ENCODE data around the gene GPHN.

The GPHN gene

GRCh38 chr14:67108230-67108629 lies 600.3 kb downstream of the GPHN start:
- Mint-ChIP-seq H3K4me3 (no peak overlapping the region), H3K27ac (no peak overlapping the region), H3K9me3 (peaks cover 31% of the 10 kb centered on the region), H3K36me3 (ENCODE audit: low read depth) (peaks cover 46% of the 10 kb centered on the region), H3K27me3 (ENCODE audit: low read depth) (no peaks in the 10 kb centered on the region), H3K4me1 (peaks cover 12% of the 10 kb centered on the region)
- no peak for TF ChIP-seq CTCF (IDR thresholded peaks at IDR 0.05; ENCODE audit: unreplicated experiment in 3 of 3)

DNA sequence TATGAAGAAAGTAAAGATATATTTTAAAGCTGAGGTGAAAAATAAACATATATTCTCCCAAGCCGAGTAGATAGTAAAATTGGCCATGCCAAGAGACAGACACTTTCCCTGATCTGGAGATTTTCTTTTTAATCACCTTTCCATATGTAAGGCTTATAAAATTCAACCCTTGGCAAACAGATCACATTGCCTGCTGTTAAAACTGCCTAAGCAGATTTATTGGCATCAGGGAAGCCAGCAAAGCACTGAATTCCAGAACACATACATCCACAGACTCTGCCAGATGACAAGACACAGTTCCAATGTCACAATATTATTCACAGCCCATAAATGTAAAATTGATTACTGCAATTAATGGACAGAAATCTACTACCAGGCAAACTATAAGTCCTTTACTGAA lies 603.1 kb downstream of the GPHN start:
- no peaks in the 10 kb centered on the region for H3K27me3 Mint-ChIP-seq (ENCODE audit: low read depth)
- H3K4me1 Mint-ChIP-seq, result peaks cover 12% of the 10 kb centered on the region
- H3K4me3 Mint-ChIP-seq, result no peak overlapping the region
- H3K27ac Mint-ChIP-seq, result peak overlapping the region in 2 of 3 experiments; percentile 46 to 63
- peaks cover 19% of the 10 kb centered on the region for H3K36me3 Mint-ChIP-seq (ENCODE audit: low read depth)
- TF ChIP-seq CTCF (IDR thresholded peaks at IDR 0.05; ENCODE audit: unreplicated experiment in 3 of 3), result no peak
- peaks cover 8% of the 10 kb centered on the region for H3K9me3 Mint-ChIP-seq

DNA sequence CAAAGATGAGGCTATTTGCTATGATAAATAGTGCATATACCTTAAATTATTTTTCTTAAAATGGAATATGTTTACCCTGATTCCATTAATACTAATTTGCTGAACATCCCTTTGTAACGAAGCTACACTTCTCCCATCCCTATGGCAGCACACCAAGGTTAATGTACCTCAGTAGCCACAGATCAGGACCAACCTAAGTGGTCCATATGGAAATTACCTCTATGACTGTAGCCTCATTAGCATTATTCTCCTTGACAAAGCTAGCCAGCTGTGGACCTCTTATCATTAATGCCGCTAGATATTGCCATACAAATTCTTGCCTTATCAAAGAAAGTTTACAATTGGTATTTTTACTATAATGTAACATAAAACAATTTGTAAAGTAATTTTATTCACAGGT lies 604.4 kb downstream of the GPHN start:
- Mint-ChIP-seq H3K27me3 (ENCODE audit: low read depth) (no peaks in the 10 kb centered on the region), H3K9me3 (no peaks in the 10 kb centered on the region), H3K4me3 (no peak overlapping the region), H3K4me1 (peaks cover 12% of the 10 kb centered on the region), H3K27ac (no peak overlapping the region), H3K36me3 (ENCODE audit: low read depth) (peaks cover 17% of the 10 kb centered on the region)
- no peak for TF ChIP-seq CTCF (IDR thresholded peaks at IDR 0.05; ENCODE audit: unreplicated experiment in 3 of 3)

- no peak for TF ChIP-seq CTCF (IDR thresholded peaks at IDR 0.05; ENCODE audit: unreplicated experiment in 3 of 3)
- Mint-ChIP-seq H3K4me1 (peaks cover 4% of the 10 kb centered on the region), H3K27ac (no peak overlapping the region), H3K9me3 (no peaks in the 10 kb centered on the region), H3K4me3 (no peak overlapping the region), H3K36me3 (ENCODE audit: low read depth) (peaks cover 60% of the 10 kb centered on the region), H3K27me3 (ENCODE audit: low read depth) (no peaks in the 10 kb centered on the region)
Observed at GRCh38 chr14:67127174-67127573, 619.2 kb downstream of the GPHN start.

DNA sequence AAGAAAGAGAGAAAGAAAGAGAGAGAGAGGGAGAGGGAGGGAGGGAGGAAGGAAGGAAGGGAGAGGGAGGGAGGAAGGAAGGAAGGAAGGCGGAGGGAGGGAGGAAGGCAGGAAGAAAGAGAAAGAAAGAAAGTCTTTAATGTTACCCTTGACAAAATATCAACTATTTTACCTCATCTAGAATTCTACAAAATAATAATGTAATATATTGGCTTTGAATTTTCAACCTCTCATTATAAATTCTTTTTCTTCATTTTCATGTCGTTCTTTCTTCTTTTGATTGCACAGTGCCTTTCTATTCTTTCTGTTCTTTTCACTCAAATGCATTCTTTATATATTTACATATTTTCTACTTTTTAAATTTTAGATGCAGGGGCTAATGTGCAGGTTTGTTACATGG lies 621.8 kb downstream of the GPHN start:
- H3K4me1 Mint-ChIP-seq, result peaks cover 27% of the 10 kb centered on the region
- peaks cover 49% of the 10 kb centered on the region for H3K36me3 Mint-ChIP-seq (ENCODE audit: low read depth)
- H3K4me3 Mint-ChIP-seq, result no peak overlapping the region
- H3K27ac Mint-ChIP-seq, result no peak overlapping the region
- H3K9me3 Mint-ChIP-seq, result no peaks in the 10 kb centered on the region
- no peak for TF ChIP-seq CTCF (IDR thresholded peaks at IDR 0.05; ENCODE audit: unreplicated experiment in 3 of 3)
- no peaks in the 10 kb centered on the region for H3K27me3 Mint-ChIP-seq (ENCODE audit: low read depth)

DNA sequence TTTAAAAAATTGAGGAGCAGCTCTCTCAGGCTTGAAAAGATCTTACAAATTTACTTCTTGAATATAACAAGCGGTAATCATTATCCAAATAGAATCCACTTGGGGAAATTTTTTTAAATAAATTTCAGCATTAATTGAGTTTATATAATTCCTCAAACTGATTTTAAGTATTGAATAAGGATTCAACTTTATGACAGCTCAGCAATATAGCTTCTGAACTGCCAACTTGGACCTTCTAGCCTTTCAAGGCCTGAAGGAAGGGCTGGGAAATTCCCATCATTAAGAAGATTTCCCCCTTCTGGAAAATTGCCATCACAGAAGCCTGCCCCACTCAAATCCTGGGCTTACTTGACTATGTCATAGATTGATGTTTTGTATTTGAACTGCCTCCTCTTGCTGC lies 623.7 kb downstream of the GPHN start:
- TF ChIP-seq CTCF (IDR thresholded peaks at IDR 0.05; ENCODE audit: unreplicated experiment in 3 of 3), result no peak
- Mint-ChIP-seq H3K9me3 (no peaks in the 10 kb centered on the region), H3K36me3 (ENCODE audit: low read depth) (peaks cover 43% of the 10 kb centered on the region), H3K27me3 (ENCODE audit: low read depth) (no peaks in the 10 kb centered on the region), H3K4me1 (peaks cover 32% of the 10 kb centered on the region), H3K27ac (no peak overlapping the region), H3K4me3 (no peak overlapping the region)

Data from nephron (organoid).